Small intestine (tissue), 7 donors: ENCODE results near the gene C14orf93. TPM values are rescaled to one million over a fixed set of nuclear protein-coding genes. Genes with fewer than 3 reads are reported as not detected.

Source experiments
- DNase-seq, 2 donors: peaks; one replicate each; pipeline versions ENCODE4 v3.0.0 to v3.0.0-alpha.2; 2013
- FAIRE-seq: peaks from 2 replicates; lab custom pipeline; 2012; peaks lifted over from hg19 to GRCh38; lab: Jason Lieb, UNC
- H3K27ac ChIP-seq, 3 donors: one replicate each; pipeline ENCODE4 v1.5.1; 2013; ENCODE audit warnings: low read length in 2 of 3, mild to moderate bottlenecking in 2 of 3, control low read depth in 1 of 3, inconsistent platforms in 1 of 3, low read depth in 1 of 3, moderate library complexity in 1 of 3
- H3K27me3 ChIP-seq, 3 donors: one replicate each; pipeline ENCODE4 v1.6.1; 2013; ENCODE audit warnings: low read length in 3 of 3, inconsistent platforms in 1 of 3; ENCODE audit not compliant: control insufficient read depth in 3 of 3, insufficient read depth in 3 of 3
- H3K36me3 ChIP-seq, 3 donors: one replicate each; pipeline ENCODE4 v1.6.1; 2013; ENCODE audit warnings: low read length in 3 of 3, inconsistent platforms in 1 of 3, low read depth in 1 of 3, mild to moderate bottlenecking in 1 of 3, moderate library complexity in 1 of 3; ENCODE audit not compliant: control insufficient read depth in 3 of 3, insufficient read depth in 2 of 3
- H3K4me1 ChIP-seq, 3 donors: one replicate each; pipeline ENCODE4 v1.6.1; 2013; ENCODE audit warnings: low read length in 2 of 3, inconsistent platforms in 1 of 3, low read depth in 1 of 3, mild to moderate bottlenecking in 1 of 3, moderate library complexity in 1 of 3; ENCODE audit not compliant: control insufficient read depth in 3 of 3, insufficient read depth in 2 of 3
- H3K4me3 ChIP-seq, 3 donors: one replicate each; pipeline ENCODE4 v1.5.1; 2013; ENCODE audit warnings: low read length in 3 of 3, control low read depth in 1 of 3, inconsistent platforms in 1 of 3, low read depth in 1 of 3, mild to moderate bottlenecking in 1 of 3, moderate library complexity in 1 of 3
- H3K9me3 ChIP-seq, 2 donors: one replicate each; pipeline ENCODE4 v1.6.1; 2013; ENCODE audit warnings: low read depth in 1 of 2, low read length in 1 of 2; ENCODE audit not compliant: control insufficient read depth in 2 of 2, insufficient read depth in 1 of 2
- WGBS, 3 donors: extraction: QIAGEN DNeasy Blood & Tissue Kit; methylation state at CpG; one replicate each; pipeline ENCODE4 v1.1.7; 2013; 5-methylcytosine and 5-hydroxymethylcytosine counted together
- polyA plus RNA-seq, 4 donors: library from polyadenylated mRNA; stranded (reverse) in 3 of 4; unstranded in 1 of 4; fragments of 200-250 nt in 3 of 4; fragments of 120-200 nt in 1 of 4; gene quantifications; one replicate each; pipeline versions ENCODE4 v1.2.1 to v1.2.3, GENCODE V29; 2013
- donor health status: healthy with polysubstance abuse.
- donor health status: control.
- donor health status: control.
- donor health status: Bipolar disorder and iron deficiency.
- donor health status: healthy.

The C14orf93 gene
- polyA plus RNA-seq, 4 donors, result 4.9 to 17.0 (median 7.9) TPM

DNA sequence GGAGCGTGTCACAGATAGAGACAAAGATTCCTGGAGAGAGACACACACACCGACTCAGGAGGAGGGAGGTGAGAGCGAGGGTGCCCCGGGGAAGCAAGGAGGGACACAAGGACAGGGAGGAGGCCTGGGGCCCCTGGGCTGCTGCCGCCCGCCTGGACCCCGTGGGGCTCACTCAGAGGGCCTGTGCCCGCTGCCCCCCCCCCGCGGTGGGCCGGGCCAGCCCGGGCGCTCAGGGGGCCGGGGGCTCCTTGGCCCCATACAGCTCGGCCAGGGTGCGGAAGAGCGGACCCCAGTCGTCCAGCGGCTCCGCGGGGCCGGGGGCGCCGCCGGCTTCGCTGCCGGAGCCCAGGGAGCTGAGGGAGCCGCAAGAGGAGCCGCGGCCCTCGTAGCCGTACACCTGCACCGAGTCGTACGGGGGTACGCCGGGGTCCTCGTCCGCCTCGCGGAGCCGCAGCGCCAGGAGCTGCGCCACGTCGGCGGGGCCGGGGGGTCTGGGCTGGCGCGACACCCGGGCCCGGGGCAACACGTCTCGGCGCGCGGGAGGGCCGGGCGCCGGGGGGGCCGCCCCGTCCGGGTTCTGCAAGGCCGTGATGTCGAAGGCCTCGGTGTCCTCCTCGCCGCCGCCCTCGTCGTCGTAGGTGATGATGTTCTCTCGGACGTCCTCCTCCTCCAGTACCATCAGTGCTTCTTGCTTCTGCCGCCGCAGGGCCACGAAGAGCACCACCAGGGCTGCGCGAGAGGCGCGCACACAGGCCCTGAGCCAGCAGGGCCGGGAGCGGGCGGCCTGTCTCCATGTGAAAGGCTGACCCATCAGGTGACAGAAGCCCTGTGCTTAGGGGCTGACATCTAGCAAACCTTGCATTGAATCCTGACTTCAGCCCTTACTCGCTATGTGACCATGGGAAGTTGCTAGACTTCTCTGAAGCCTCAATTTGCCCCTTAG, 38.1 kb upstream of the C14orf93 start:
- peaks cover 0 to 10% (median 0%) of the 10 kb centered on the region in 3 donors for H3K36me3 ChIP-seq
- FAIRE-seq, result no peak
- WGBS, 3 donors, result 79 to 93% (median 92%) methylated on average over 52 to 85 of the region's 85 CpGs
- no peaks in the 10 kb centered on the region for H3K27me3 ChIP-seq
- DNase-seq, result no peak
- no peak overlapping the region for H3K4me3 ChIP-seq
- H3K4me1 ChIP-seq, result no peaks in the 10 kb centered on the region
- H3K27ac ChIP-seq, result no peak overlapping the region
- no peaks in the 10 kb centered on the region for H3K9me3 ChIP-seq

DNA sequence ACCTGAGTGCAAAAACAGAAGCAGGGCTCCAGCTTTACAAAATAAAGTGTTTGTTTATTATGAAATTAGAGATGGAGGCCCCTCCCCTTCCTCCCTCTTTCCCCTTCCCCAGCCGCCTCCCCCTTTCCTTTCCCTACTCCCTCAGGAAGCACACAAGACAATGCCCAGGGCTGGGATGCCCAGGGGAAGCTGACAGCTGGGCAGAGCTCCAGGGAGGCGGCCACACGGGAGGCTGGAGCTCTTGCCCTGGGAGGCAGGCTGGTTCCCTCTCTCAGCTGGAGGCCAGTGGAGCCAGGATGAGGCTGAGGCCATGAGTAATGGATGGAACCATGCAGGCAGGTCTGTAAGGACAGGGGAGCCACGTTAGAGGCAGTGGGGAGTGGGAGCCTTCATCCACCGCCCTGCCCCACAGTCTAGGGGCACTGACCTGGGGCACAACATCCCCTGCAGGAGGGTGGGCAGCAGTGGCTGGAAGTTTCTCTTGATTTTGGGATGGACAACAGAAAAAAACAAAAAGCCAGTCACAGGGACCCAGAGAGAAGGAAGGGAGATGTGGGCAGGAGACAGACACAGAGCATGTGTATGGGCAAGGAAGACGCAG, 37.2 kb upstream of the C14orf93 start:
- FAIRE-seq, result no peak
- WGBS, 3 donors, result 68 to 79% (median 76%) methylated on average over 6 of the region's 6 CpGs
- Histone ChIP-seq H3K27me3 (no peaks in the 10 kb centered on the region), H3K4me3 (no peak overlapping the region), H3K36me3 (peaks cover 0 to 8% (median 0%) of the 10 kb centered on the region in 3 donors), H3K9me3 (no peaks in the 10 kb centered on the region), H3K27ac (peak overlapping the region in 1 of 3 donors; percentile 26), H3K4me1 (no peaks in the 10 kb centered on the region)
- no peak for DNase-seq

DNA sequence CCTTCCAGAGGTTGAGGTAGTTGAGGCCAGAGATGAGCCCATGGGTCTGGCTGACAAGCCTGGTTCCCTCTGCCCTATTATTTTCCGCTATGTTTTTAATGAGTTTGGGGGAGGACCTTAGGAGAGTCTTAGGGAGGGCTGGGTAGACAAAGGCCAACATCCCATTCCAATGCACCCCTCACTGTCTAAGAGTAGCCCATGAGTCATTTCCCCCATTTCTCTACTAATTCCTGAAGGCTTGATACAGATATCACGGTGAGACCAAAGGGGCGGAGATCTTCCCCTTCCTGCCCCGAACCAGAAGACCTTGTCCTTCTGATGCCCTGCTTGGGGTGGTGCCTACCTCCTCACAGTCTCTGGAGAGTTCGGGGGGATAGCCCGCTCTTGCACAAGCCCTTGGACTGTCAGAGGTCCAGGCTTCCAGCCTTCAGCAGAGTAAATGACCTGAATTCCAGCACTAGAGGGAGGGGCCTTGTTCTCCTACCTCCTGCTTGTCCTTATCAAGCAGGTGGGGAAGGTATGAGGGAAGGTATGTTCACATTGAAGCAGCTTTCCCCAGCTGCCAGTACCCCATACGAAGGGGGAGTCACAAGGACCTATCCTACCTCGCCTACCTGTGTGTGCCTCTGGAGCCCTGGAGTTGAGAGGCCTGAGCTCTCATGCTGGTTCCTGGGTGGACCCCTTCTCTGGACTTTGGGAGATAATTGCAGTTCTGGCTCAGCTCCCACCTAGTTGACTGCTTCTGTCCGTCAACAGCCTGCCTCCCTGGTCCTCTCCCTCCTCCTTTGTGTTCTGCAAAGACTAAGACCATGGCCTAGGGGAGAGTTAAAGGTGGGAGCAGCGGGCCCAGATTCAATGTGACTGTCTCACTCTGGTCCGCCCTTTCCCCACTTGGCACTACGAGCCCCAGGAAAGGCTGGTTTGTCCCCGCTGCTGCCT, 35.7 kb upstream of the C14orf93 start:
- no peak for FAIRE-seq
- peaks cover 0 to 8% (median 0%) of the 10 kb centered on the region in 3 donors for H3K36me3 ChIP-seq
- WGBS, 3 donors, result 76 to 83% (median 76%) methylated on average over 13 of the region's 13 CpGs

DNA sequence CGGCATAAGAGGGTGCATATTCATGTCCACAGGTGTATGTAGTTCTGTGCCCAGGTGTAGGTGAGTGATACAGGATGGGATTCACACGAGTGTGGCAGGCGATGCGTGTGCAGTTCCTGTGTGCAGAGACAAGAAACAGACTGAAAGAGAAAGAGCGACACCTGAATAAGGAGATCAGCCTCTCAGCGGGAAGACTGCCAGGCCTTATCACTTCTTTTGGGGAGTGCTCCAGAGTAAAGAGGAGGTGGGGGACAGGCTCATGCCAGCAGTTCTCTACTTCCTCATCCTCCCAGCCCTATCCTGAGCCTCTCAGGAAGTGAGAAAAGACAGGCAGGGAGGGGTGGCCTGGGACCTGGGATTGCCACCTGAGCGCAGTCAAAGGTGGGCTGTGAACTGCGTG, 34.9 kb upstream of the C14orf93 start:
- FAIRE-seq, result no peak
- peak in 1 of 2 donors; percentile 45 for DNase-seq
- H3K27ac ChIP-seq, result peak overlapping the region in 1 of 3 donors; percentile 36
- peaks cover 0 to 8% (median 0%) of the 10 kb centered on the region in 3 donors for H3K36me3 ChIP-seq
- no peaks in the 10 kb centered on the region for H3K27me3 ChIP-seq
- no peak overlapping the region for H3K4me3 ChIP-seq
- WGBS, 3 donors, result 34 to 66% (median 59%) methylated on average over 8 of the region's 8 CpGs
- no peaks in the 10 kb centered on the region for H3K9me3 ChIP-seq
- H3K4me1 ChIP-seq, result no peaks in the 10 kb centered on the region

More for the DNA sequence above, 35.7 kb upstream of the C14orf93 start:
- no peaks in the 10 kb centered on the region for H3K27me3 ChIP-seq
- H3K27ac ChIP-seq, result peak overlapping the region in 1 of 3 donors; percentile 36
- no peak for DNase-seq
- no peaks in the 10 kb centered on the region for H3K9me3 ChIP-seq
- H3K4me3 ChIP-seq, result no peak overlapping the region
- H3K4me1 ChIP-seq, result no peaks in the 10 kb centered on the region

DNA sequence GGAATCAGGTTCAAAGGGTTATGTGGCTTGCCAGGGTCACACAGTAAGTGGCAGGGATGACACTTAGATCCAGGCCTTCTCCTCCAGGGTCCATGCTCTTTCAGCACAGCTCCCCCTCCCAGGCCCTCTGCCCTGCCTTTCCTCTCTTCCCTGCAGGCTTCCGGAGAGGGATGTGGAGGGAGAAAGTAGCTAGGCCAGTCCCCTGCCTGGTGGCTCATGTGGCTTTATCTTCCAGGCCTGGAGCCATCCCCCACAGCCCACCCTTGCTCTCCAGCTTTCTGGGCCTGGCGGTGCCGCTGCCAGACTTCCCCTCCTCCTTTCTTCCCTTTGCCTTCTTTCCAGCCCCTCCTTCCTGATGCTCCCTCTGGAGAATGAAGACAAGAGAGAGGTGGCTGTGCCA, 33.8 kb upstream of the C14orf93 start:
- no peaks in the 10 kb centered on the region for H3K9me3 ChIP-seq
- no peaks in the 10 kb centered on the region for H3K4me1 ChIP-seq
- no peak overlapping the region for H3K27ac ChIP-seq
- H3K4me3 ChIP-seq, result no peak overlapping the region
- DNase-seq (no peak), FAIRE-seq (no peak)
- H3K27me3 ChIP-seq, result no peaks in the 10 kb centered on the region
- no peaks in the 10 kb centered on the region for H3K36me3 ChIP-seq
- WGBS, 3 donors, result 79 to 98% (median 91%) methylated on average over 3 of the region's 3 CpGs

DNA sequence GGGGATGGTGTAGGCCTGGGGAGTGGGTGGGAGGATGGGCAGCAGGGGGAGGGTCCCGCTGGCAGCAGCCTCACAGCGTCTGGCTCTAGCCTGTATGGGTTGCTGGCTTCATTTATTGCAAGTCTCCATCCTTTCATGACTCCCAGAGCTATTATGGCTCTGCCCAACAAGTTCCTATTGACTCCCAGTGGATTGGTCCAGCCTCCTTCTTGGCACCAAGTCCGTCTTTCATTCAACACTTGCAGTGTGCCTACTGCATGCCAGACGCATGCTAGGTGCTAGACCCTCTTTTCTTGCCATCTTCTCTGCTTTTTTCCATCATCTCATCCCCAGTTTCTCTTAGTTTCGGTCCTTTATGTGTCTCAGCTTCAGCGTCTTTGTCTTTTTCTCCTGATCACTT, 33.2 kb upstream of the C14orf93 start:
- FAIRE-seq, result no peak
- Histone ChIP-seq H3K27ac (no peak overlapping the region), H3K4me1 (no peaks in the 10 kb centered on the region), H3K36me3 (no peaks in the 10 kb centered on the region), H3K27me3 (no peaks in the 10 kb centered on the region), H3K9me3 (no peaks in the 10 kb centered on the region), H3K4me3 (no peak overlapping the region)
- 81 to 91% (median 90%) methylated on average over 6 of the region's 6 CpGs for WGBS, 3 donors
- DNase-seq, result no peak

DNA sequence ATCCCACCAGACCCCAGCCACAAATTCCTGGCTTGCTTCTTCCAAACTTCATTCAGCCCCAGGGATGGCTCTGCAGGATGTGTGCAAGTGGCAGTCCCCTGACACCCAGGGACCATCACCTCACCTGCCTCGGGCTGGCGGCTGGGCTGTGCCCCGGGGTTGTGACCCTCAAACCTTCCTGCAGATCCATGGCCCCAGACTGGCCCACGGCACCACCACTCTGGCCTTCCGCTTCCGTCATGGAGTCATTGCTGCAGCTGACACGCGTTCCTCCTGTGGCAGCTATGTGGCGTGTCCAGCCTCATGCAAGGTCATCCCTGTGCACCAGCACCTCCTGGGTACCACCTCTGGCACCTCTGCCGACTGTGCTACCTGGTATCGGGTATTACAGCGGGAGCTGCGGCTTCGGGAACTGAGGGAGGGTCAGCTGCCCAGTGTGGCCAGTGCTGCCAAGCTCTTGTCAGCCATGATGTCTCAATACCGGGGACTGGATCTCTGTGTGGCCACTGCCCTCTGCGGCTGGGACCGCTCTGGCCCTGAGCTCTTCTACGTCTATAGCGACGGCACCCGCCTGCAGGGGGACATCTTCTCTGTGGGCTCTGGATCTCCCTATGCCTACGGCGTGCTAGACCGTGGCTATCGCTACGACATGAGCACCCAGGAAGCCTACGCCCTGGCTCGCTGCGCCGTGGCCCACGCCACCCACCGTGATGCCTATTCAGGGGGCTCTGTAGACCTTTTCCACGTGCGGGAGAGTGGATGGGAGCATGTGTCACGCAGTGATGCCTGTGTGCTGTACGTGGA, 32.4 kb upstream of the C14orf93 start, which contains the start of gene PSMB11:
PSMB11 (plus strand) TSS at position 51 of the 804 bp plus-strand sequence; CDS start at position 65, 14 bp downstream.
- no peak for FAIRE-seq
- Histone ChIP-seq H3K4me3 (no peak within 1 kb of the TSS), H3K9me3 (no peaks in the 10 kb centered on the region), H3K27me3 (no peaks in the 10 kb centered on the region), H3K27ac (no peak within 1 kb of the TSS), H3K36me3 (no peaks in the 10 kb centered on the region), H3K4me1 (no peaks in the 10 kb centered on the region)
- no peak for DNase-seq
- WGBS, 3 donors, result 93 to 95% (median 95%) methylated on average over 32 to 36 of the region's 36 CpGs
